ENCODE measurements around the gene SMC1B.

- TF ChIP-seq, protein P1, sequence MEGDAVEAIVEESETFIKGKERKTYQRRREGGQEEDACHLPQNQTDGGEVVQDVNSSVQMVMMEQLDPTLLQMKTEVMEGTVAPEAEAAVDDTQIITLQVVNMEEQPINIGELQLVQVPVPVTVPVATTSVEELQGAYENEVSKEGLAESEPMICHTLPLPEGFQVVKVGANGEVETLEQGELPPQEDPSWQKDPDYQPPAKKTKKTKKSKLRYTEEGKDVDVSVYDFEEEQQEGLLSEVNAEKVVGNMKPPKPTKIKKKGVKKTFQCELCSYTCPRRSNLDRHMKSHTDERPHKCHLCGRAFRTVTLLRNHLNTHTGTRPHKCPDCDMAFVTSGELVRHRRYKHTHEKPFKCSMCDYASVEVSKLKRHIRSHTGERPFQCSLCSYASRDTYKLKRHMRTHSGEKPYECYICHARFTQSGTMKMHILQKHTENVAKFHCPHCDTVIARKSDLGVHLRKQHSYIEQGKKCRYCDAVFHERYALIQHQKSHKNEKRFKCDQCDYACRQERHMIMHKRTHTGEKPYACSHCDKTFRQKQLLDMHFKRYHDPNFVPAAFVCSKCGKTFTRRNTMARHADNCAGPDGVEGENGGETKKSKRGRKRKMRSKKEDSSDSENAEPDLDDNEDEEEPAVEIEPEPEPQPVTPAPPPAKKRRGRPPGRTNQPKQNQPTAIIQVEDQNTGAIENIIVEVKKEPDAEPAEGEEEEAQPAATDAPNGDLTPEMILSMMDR (conservative IDR thresholded peaks at IDR 0.05; ENCODE audit: low read length), result no peak
- TF ChIP-seq EZH2phosphoT487 (IDR thresholded peaks at IDR 0.05; ENCODE audit: borderline replicate concordance, low read depth, low read length), result no peak
These were observed 45.8 kb upstream of the SMC1B start for GRCh38 chr22:45459235-45459634.
